SK-N-SH treated with all-trans-retinoic acid at 6 μM for 48 hours (cell line): Measurements from ENCODE around the gene CDKN2B.

Experiments used
- ATAC-seq: fragments of 200-7000 bp; cut with Tn5 transposase; 3 replicates; pipeline ENCODE4 v1.9.1; 2020; ENCODE audit warnings: mild to moderate bottlenecking, moderate library complexity
- ARNTL ChIP-seq: fragments of 450-650 bp; formaldehyde crosslinking; IDR thresholded peaks from 2 replicates; pipeline ENCODE4 v1.5.0; 2020; ENCODE audit warnings: low read depth, mild to moderate bottlenecking, moderate library complexity, borderline replicate concordance
- BACH2 ChIP-seq: fragments of 250-450 bp; sonication (Bioruptor Pico); IDR thresholded peaks from 2 replicates; pipeline ENCODE4 v1.9.0; 2021; ENCODE audit warnings: mild to moderate bottlenecking, borderline replicate concordance
- CREB5 ChIP-seq: fragments of 250-450 bp; sonication (Bioruptor Pico); IDR thresholded peaks from 2 replicates; pipeline ENCODE4 v1.5.1; 2020; ENCODE audit warnings: low read depth, mild to moderate bottlenecking, moderate library complexity
- CSDC2 ChIP-seq: fragments of 250-450 bp; sonication (Bioruptor Pico); IDR thresholded peaks from 2 replicates; pipeline ENCODE4 v1.5.0; 2020; ENCODE audit warnings: mild to moderate bottlenecking, moderate library complexity
- ESRRG ChIP-seq: fragments of 250-450 bp; sonication (Bioruptor Pico); IDR thresholded peaks from 2 replicates; pipeline ENCODE4 v1.6.1; 2021; ENCODE audit warnings: mild to moderate bottlenecking
- GLIS3 ChIP-seq: fragments of 250-450 bp; sonication (Bioruptor Pico); IDR thresholded peaks from 2 replicates; pipeline ENCODE4 v1.5.0; 2020; ENCODE audit warnings: mild to moderate bottlenecking, moderate library complexity
- ISL1 ChIP-seq: fragments of 250-450 bp; sonication (Bioruptor Pico); IDR thresholded peaks from 2 replicates; pipeline ENCODE4 v2.1.2; 2022; ENCODE audit warnings: mild to moderate bottlenecking, moderate library complexity
- OSR1 ChIP-seq: fragments of 250-450 bp; sonication (Bioruptor Pico); IDR thresholded peaks from 2 replicates; pipeline ENCODE4 v1.8.0; 2022; ENCODE audit warnings: moderate library complexity, mild to moderate bottlenecking, inconsistent platforms
- PATZ1 ChIP-seq: fragments of 250-450 bp; sonication (Bioruptor Pico); IDR thresholded peaks from 2 replicates; pipeline ENCODE4 v1.8.0; 2020; ENCODE audit warnings: mild to moderate bottlenecking, moderate library complexity, borderline replicate concordance
- RARB ChIP-seq: fragments of 250-450 bp; sonication (Bioruptor Pico); IDR thresholded peaks from 2 replicates; pipeline ENCODE4 v1.8.0; 2021; ENCODE audit warnings: mild to moderate bottlenecking, moderate library complexity
- TCF4 ChIP-seq: fragments of 250-450 bp; sonication (Bioruptor Pico); IDR thresholded peaks from 2 replicates; pipeline ENCODE4 v1.8.0; 2021; ENCODE audit warnings: mild to moderate bottlenecking, moderate library complexity, borderline replicate concordance
- TOX ChIP-seq: fragments of 250-450 bp; sonication (Bioruptor Pico); IDR thresholded peaks from 2 replicates; pipeline ENCODE4 v1.8.0; 2021; ENCODE audit warnings: mild to moderate bottlenecking, moderate library complexity, borderline replicate concordance
- TSHZ2 ChIP-seq: fragments of 250-450 bp; sonication (Bioruptor Pico); IDR thresholded peaks from 2 replicates; pipeline ENCODE4 v1.5.0; 2020; ENCODE audit warnings: mild to moderate bottlenecking, moderate library complexity
- ZC3H10 ChIP-seq: fragments of 250-450 bp; sonication (Bioruptor Pico); IDR thresholded peaks from 2 replicates; pipeline ENCODE4 v1.5.1; 2021; ENCODE audit warnings: mild to moderate bottlenecking, moderate library complexity
- ZFP3 ChIP-seq: fragments of 250-450 bp; sonication (Bioruptor Pico); IDR thresholded peaks from 2 replicates; pipeline ENCODE4 v1.5.0; 2020; ENCODE audit warnings: mild to moderate bottlenecking, moderate library complexity
- ZFP30 ChIP-seq: fragments of 450-650 bp; formaldehyde crosslinking; IDR thresholded peaks from 2 replicates; pipeline ENCODE4 v1.5.0; 2022; ENCODE audit warnings: mild to moderate bottlenecking, moderate library complexity
- ZNF565 ChIP-seq: fragments of 450-650 bp; formaldehyde crosslinking; conservative IDR thresholded peaks from 2 replicates; pipeline ENCODE4 v1.5.0; 2020; ENCODE audit warnings: low read depth, mild to moderate bottlenecking, moderate library complexity
- ZNF70 ChIP-seq: fragments of 450-650 bp; formaldehyde crosslinking; IDR thresholded peaks from 2 replicates; pipeline ENCODE4 v1.5.0; 2020; ENCODE audit warnings: mild to moderate bottlenecking, moderate library complexity
- ZNF8 ChIP-seq: fragments of 450-650 bp; formaldehyde crosslinking; IDR thresholded peaks from 2 replicates; pipeline ENCODE4 v1.5.0; 2020; ENCODE audit warnings: mild to moderate bottlenecking, moderate library complexity
- TF ChIP-seq, protein P1 (sequence below): fragments of 250-450 bp; sonication (Bioruptor Pico); IDR thresholded peaks from 2 replicates; pipeline ENCODE4 v1.5.1; 2021; ENCODE audit warnings: mild to moderate bottlenecking, moderate library complexity
- TF ChIP-seq, protein P2 (sequence below): fragments of 250-450 bp; sonication (Bioruptor Pico); IDR thresholded peaks from 2 replicates; pipeline ENCODE4 v1.8.0; 2021; ENCODE audit warnings: low read depth, mild to moderate bottlenecking, moderate library complexity, borderline replicate concordance

The CDKN2B gene

DNA sequence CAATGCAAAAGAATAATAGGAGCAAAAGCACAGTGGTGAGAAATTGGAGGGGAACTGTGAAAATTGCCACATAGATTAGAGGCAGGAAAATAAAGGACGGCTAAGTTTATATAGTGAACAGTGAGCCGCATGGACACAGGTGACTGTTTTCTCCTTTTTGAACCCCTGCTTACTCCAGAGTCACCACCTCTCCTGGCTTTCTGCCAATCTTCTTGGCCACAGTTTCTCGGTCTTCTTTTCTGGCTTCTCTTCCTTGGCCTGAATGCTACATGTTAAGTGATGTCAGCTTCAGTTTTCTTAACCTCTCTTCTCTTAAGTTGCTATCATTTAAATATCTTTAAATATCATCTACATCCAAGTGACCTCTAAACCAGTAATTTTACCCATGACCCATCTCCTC lies 47.3 kb upstream of the CDKN2B start (continued):
- TF ChIP-seq CREB5 (CRISPR knock-in tag): no peak

- TF ChIP-seq, protein P1, sequence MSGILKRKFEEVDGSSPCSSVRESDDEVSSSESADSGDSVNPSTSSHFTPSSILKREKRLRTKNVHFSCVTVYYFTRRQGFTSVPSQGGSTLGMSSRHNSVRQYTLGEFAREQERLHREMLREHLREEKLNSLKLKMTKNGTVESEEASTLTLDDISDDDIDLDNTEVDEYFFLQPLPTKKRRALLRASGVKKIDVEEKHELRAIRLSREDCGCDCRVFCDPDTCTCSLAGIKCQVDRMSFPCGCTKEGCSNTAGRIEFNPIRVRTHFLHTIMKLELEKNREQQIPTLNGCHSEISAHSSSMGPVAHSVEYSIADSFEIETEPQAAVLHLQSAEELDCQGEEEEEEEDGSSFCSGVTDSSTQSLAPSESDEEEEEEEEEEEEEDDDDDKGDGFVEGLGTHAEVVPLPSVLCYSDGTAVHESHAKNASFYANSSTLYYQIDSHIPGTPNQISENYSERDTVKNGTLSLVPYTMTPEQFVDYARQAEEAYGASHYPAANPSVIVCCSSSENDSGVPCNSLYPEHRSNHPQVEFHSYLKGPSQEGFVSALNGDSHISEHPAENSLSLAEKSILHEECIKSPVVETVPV (CRISPR knock-in tag): no peak
- TF ChIP-seq, protein P2, sequence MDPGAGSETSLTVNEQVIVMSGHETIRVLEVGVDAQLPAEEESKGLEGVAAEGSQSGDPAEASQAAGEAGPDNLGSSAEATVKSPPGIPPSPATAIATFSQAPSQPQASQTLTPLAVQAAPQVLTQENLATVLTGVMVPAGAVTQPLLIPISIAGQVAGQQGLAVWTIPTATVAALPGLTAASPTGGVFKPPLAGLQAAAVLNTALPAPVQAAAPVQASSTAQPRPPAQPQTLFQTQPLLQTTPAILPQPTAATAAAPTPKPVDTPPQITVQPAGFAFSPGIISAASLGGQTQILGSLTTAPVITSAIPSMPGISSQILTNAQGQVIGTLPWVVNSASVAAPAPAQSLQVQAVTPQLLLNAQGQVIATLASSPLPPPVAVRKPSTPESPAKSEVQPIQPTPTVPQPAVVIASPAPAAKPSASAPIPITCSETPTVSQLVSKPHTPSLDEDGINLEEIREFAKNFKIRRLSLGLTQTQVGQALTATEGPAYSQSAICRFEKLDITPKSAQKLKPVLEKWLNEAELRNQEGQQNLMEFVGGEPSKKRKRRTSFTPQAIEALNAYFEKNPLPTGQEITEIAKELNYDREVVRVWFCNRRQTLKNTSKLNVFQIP (CRISPR knock-in tag): no peak
- TF ChIP-seq ARNTL (CRISPR knock-in tag) (no peak), TCF4 (CRISPR knock-in tag) (no peak), ESRRG (CRISPR knock-in tag) (no peak), PATZ1 (CRISPR knock-in tag) (no peak), ZC3H10 (CRISPR knock-in tag) (no peak), CSDC2 (no peak), ZNF565 (CRISPR knock-in tag) (no peak), ISL1 (CRISPR knock-in tag) (no peak), ZFP30 (CRISPR knock-in tag) (no peak), BACH2 (CRISPR knock-in tag) (no peak), GLIS3 (CRISPR knock-in tag) (no peak), CREB5 (CRISPR knock-in tag) (no peak), ZNF8 (CRISPR knock-in tag) (no peak), ZNF70 (CRISPR knock-in tag) (no peak)
Observed at GRCh38 chr9:22055090-22055489, 46.0 kb upstream of the CDKN2B start.

GRCh38 chr9:22054529-22054928 lies 45.4 kb upstream of the CDKN2B start:
- no peak for TF ChIP-seq OSR1
- no peak for TF ChIP-seq ESRRG (CRISPR knock-in tag)
- TF ChIP-seq ZC3H10 (CRISPR knock-in tag): no peak
- TF ChIP-seq, protein P1 (CRISPR knock-in tag): no peak
- TF ChIP-seq ARNTL (CRISPR knock-in tag): no peak
- no peak for TF ChIP-seq ZNF70 (CRISPR knock-in tag)
- no peak for TF ChIP-seq TOX (CRISPR knock-in tag)
- TF ChIP-seq TCF4 (CRISPR knock-in tag): no peak
- TF ChIP-seq TSHZ2 (CRISPR knock-in tag): no peak
- TF ChIP-seq GLIS3 (CRISPR knock-in tag): no peak
- TF ChIP-seq, protein P2 (CRISPR knock-in tag): no peak
- no peak for TF ChIP-seq CSDC2
- no peak for TF ChIP-seq ZFP3
- no peak for TF ChIP-seq RARB (CRISPR knock-in tag)
- no peak for ATAC-seq

More at GRCh38 chr9:22055090-22055489, 46.0 kb upstream of the CDKN2B start:
- no peak for ATAC-seq
